SU-DHL-6 (cell line): ENCODE measurements around the gene SH2D4B.

Experiments
- EZH2phosphoT487 ChIP-seq: fragments of 200-600 bp; sonication (generic), shearing (Covaris generic); conservative IDR thresholded peaks from 2 replicates; pipeline ENCODE4 v1.6.1; 2018; ENCODE audit warnings: mild to moderate bottlenecking, antibody characterized with exemption, low read length, moderate library complexity, mixed read lengths
- TF ChIP-seq, protein P1 (sequence below): fragments of 200-600 bp; sonication (generic); IDR thresholded peaks from one replicate; pipeline ENCODE4 v1.5.1; 2017; ENCODE audit warnings: antibody characterized with exemption, mild to moderate bottlenecking, low read length, moderate library complexity; ENCODE audit not compliant: insufficient read depth, poor library complexity, severe bottlenecking

DNA sequence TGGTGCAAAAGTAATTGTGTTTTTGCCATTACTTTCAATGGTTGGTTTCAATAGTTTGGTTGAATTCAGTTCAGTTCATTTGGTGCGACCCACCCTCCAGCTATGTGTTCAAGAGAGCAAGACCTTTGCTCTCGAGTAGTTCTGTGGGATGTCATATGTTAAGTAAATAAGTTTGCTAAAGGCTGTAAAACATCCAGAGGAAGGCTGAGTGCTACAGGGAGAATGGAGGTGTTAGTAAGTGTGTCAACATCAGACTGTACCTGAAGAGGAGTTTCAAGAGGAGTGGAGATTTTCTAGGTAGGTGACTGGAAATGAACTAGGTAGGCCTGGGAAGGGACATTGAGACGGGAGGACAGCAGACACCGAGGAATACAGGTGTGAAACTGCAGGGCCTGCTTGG is 147.7 kb downstream of the SH2D4B start:
- TF ChIP-seq, protein P1, sequence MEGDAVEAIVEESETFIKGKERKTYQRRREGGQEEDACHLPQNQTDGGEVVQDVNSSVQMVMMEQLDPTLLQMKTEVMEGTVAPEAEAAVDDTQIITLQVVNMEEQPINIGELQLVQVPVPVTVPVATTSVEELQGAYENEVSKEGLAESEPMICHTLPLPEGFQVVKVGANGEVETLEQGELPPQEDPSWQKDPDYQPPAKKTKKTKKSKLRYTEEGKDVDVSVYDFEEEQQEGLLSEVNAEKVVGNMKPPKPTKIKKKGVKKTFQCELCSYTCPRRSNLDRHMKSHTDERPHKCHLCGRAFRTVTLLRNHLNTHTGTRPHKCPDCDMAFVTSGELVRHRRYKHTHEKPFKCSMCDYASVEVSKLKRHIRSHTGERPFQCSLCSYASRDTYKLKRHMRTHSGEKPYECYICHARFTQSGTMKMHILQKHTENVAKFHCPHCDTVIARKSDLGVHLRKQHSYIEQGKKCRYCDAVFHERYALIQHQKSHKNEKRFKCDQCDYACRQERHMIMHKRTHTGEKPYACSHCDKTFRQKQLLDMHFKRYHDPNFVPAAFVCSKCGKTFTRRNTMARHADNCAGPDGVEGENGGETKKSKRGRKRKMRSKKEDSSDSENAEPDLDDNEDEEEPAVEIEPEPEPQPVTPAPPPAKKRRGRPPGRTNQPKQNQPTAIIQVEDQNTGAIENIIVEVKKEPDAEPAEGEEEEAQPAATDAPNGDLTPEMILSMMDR = no peak
- TF ChIP-seq EZH2phosphoT487 = no peak
